Cerebellar cortex (tissue), 1 donor: Measurements from ENCODE around the gene SRD5A3.

ENCODE experiments used
- DNase-seq: peaks from one replicate; pipeline ENCODE4 v3.0.0-alpha.2; 2015; ENCODE audit warnings: low spot score

SRD5A3 gene

DNA sequence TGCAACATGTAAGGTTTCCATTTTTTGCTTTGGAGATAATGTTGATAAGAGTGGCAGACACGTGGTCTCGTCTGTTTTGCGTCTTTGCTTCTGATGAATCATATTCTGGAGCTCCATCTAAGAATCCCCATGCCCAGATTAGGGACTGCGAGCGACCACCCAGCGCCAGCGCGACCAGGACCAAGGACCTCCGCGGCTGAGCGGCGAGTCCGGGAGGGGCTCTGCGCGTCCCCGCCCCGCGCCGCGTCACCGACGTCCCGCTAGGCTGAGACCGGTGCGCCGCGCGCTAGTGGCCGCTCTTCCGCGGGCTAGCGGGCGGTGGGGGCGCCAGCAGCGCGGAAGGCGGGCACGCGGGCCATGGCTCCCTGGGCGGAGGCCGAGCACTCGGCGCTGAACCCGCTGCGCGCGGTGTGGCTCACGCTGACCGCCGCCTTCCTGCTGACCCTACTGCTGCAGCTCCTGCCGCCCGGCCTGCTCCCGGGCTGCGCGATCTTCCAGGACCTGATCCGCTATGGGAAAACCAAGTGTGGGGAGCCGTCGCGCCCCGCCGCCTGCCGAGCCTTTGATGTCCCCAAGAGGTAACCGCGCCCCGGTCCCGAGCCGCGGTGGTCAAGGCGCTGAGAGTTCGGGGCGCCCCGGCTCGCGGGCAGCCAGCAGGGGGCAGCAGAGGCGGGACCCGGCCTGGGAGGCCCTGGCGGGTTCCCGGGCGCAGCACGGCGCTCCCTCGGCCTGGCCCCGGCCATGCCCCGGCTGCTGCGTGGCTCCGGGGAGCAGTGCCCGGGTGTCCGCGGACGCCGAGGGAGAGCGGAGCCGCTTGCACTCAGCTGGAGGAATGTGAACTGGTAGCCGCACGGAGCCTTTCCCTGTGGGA lies at the start of gene SRD5A3:
Gene SRD5A3, plus strand, starts transcription at position 263 of the 871 bp plus-strand sequence. Its CDS starts 95 bp downstream, at position 358.
- DNase-seq: peak; percentile 71

DNA sequence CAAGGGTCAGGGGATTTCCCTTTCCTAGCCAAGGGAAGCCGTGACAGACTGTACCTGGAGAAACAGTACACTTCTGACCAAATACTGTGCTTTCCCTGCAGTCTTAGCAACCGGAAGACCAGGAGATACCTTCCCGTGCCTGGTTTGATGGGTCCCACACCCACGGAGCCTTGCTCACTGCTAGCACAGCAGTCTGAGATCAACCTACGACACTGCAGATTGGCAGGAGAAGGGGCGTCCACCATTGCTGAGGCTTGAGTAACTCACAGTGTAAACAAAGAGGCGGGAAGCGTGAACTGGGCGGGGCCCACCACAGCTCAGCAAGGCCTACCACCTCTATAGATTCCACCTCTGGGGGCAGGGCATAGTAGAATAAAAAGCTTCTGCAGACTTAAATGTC lies 48.7 kb upstream of the SRD5A3 start:
- DNase-seq: no peak

DNA sequence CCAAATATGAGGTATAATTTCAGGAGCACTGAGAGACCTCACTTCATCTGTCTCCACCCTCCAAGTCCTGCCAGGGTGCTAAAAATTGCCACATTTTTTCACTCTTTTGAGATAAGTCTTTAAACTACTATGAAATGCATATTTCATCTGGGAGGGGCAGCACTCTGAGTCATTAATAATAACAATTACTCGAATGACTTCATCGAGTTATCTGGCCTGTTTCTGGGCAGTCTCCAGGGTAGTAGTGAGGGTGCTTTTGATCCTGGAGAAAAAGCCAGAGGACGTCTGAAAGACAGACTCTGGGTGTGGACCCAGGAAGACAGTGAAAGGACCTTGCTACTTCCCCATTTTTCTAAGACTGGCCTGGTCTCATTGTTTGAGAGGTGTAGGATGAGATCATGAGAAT lies 42.3 kb upstream of the SRD5A3 start:
- no peak for DNase-seq

GRCh38 chr4:55304303-55304702 lies 41.7 kb upstream of the SRD5A3 start:
- no peak for DNase-seq

DNA sequence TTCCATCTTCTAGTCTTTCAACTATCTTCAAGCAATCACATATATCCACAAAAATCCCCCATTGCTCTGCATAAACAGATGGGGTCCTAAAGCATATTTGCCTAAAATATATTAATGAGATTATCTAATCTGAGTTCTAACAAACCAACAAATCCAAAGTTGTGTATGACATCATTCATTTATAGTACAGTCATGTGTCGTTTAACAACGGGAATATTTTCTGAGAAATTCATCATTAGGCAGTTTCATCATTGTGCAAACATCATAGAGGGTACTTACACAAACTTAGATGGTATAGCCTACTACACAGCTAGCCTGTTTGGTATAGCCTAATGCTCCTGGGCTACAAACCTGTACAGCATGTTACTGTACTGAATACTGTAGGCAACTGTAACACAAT lies 38.0 kb upstream of the SRD5A3 start:
- no peak for DNase-seq

- no peak for DNase-seq
Measured at GRCh38 chr4:55311792-55312488, 34.1 kb upstream of the SRD5A3 start.

DNA sequence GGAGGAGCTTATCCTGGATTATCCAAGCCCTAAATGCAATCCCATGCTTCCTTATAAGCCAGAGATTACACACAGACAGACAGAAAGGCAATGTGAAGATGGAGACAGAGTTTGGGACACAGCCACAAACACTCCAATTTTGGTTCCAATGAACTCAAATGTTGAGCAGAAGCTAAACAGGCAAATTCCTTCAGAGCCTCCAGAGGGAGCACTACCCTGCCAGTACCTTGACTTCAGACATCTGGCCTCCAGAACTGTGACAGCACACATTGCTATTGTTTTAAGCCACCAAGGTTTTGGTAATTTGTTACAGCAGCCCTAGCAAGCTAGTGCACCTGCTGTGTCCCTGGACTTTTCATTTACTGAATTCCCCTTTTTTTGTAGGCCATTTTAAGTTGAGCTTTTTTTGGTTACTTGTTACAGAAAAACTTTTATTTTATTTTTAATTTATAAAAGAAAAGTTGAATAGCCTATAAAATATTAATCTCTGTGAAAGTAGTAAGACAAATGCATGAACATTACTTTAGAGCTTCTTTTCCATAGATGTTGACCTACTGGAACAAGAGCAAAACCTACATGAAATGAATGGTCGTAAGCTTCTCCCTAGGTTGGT lies 33.4 kb upstream of the SRD5A3 start:
- peak; percentile 34 for DNase-seq

- DNase-seq: no peak
Measured at GRCh38 chr4:55314141-55314820, 31.8 kb upstream of the SRD5A3 start.

GRCh38 chr4:55318175-55319129 lies 27.6 kb upstream of the SRD5A3 start:
- DNase-seq: no peak

DNA sequence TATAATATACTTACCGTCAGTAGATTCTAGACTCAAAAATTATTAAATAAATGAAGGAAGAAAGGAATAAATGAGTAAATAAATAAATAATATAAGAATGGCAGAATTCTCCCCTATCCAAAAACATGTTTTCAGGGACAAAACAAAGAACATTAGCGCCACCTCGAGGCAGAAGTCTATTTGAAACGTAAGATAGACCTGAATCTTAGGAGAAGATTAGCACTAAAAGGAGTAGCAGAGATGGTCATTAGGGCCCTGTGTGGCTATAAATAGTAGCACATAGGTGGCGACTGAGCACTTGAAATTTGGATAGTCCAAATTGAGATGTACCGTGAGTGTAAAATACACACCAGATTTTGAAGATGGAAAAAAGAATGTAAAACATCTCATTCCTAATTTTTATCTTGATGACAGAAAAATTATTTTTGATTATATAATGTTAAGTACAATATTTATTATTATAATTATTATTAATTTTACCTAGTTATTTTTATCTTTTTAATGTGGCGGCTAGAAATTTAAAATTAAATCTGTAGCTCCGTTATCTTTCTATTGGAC lies 24.3 kb upstream of the SRD5A3 start:
- peak; percentile 67 for DNase-seq

- DNase-seq: no peak
Measured at GRCh38 chr4:55323375-55323774, 22.7 kb upstream of the SRD5A3 start.

- no peak for DNase-seq
Measured at GRCh38 chr4:55326629-55327028, 19.4 kb upstream of the SRD5A3 start.

GRCh38 chr4:55329012-55329411 lies 17.0 kb upstream of the SRD5A3 start:
- DNase-seq: no peak

- no peak for DNase-seq
Measured at GRCh38 chr4:55330241-55330640, 15.8 kb upstream of the SRD5A3 start.

DNA sequence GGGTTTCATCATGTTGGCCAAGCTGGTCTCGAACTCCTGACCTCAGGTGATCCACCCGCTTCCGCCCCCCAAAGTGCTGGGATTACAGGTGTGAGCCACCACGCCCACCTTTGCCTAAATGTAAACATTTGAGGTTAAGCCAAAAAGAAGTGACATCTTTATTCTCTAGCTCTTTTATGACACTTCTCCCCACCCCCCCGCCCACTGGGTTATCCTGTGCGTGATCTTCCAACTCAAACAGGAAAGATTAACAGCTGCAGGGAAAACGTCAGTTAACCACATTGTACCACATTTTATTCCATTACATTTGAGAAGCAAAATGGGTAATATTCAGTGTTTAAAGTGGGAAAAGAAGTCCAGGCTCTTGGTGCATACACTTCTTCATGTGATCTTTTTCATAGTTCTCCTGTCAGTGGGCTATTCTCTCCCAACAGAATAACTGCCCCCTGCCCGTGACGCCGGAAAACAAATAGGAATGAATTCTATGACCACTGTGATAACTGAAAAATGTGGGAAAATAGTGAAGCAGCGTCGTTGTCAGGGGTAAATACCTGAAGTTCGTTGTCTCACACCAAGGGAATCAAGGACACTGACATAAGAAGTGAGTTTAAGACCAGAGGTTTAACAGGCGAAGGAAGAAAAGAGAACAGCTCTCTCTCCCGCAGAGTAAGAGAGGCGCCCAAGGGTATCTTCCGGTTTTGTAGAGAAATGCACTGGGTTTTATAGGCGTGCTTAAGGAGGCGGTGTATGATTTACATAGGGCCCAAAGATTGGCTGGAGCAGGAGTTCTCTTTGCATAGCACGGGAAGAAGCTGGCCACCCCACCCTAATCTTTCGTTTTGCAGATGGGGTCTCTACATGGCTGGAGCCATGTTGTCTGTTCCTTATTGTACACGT lies 9.7 kb upstream of the SRD5A3 start:
- no peak for DNase-seq

DNA sequence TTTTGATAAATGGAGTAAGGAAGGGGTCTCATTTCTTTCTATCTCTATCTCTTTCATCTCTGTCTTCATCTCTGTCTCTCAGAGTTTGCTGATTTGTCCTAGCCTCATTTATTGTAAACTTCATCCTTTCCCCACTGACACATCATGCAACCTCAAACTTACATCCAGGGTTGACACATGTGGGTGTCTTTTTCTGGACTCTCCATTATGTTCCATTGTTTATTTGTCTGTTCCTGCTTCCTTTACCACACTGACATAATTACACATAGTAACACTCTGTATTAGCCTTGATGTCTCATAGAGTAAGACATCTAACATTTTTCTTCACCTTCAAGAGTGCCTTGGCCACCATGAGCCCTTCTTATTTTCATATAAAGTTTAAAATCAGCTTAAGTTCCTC lies 8.1 kb upstream of the SRD5A3 start:
- no peak for DNase-seq

GRCh38 chr4:55338486-55338885 lies 7.6 kb upstream of the SRD5A3 start:
- no peak for DNase-seq

GRCh38 chr4:55340266-55340665 lies 5.8 kb upstream of the SRD5A3 start:
- DNase-seq: no peak

DNA sequence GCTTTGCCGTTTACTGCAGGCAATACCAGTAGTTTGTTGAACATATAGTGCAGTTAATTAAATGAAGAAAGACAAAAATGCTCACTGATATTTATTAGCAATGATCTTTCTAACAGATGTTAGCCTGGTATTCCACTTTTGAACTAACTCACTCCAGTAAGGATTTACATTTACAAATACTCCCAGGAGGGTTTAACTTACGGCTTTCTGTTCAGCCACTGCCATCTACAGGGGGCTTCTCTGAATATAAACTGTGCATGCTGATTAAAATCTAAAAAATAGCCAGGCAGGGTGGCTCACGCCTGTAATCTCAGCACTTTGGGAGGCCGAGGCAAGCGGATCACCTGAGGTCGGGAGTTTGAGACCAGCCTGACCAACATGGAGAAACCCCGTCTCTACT lies 2.2 kb upstream of the SRD5A3 start:
- no peak for DNase-seq

DNA sequence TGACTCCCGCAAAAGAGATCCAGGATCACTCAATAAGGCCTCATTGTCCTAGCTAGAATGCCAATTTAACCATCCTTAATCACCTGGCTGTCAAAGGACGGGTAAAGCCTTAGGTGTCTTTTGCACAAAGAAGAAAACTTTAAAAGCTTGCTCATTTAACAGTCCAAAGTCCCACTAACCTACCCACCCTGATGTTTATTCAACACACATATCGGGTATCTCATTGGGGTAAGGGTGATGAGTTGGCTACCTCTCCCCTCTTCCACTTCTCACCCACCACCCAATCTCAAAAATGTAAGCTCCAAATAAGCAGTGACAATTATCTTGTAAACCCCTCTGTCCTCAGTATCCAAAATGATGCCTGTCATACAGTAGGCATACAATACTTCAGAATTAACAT lies 988 bp upstream of the SRD5A3 start:
- peak; percentile 7 for DNase-seq
